EL (cell line): Measurements from ENCODE around the gene PLOD1.
"Not testable (repeated sequence)": the region's sequence is repeated elsewhere in the genome, so short reads cannot be mapped to it uniquely, and the experiment has no call there.

Experiments
- DNase-seq: peaks from one replicate; pipeline ENCODE4 v3.0.0-alpha.2; 2016

PLOD1 gene

DNA sequence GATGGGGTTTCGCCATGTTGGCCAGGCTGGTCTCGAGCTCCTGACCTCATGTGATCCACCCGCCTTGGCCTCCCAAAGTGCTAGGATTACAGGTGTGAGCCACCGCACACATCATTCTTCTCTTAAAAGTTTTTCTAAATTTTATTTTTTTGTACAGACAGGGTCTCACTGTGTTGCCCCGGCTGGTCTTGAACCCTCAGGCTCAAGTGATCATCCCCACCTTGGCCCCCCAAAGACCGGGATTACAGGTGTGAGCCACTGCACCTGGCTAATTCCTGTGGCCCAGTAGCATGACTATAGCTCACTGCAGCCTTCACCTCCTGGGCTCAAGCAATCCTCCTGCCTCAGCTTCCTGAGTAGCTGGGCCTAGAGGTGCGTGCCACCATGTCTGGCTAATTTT lies 5.3 kb downstream of the PLOD1 start:
- not testable (repeated sequence) for DNase-seq

DNA sequence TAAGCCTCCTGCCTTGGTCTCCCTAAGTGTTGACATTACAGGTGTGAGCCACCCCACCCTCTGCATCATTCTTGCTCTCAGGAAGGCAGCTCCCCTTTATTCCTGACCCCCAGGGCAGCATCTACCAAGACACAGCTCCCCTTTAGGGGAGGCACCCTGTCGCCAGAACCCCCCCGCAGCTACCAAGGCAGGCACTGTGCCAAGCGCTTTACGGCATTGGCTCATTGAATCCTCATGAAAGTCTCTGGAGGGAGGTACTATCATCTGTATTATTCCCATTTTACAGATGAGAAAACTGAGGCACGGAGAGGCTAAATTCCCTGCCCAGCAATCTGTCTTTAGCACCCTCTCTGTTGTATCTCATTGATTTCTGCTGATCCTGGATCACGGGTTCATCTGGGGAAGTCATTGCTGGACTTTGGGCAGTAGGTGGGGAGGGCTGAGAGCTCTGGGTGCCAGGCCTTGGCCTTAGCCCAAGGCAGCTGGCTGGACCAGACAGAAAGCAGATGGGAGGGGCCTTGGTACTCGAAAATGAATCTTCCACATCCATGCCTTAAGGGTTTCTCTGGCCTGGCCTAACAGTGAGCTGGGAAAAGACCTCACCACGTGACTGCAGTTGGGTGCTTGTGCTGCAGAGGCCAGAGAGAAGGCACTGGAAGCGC lies 5.9 kb downstream of the PLOD1 start:
- peak; percentile 67 for DNase-seq

GRCh38 chr1:11942280-11942679 lies 7.8 kb downstream of the PLOD1 start:
- no peak for DNase-seq

- no peak for DNase-seq
Measured at GRCh38 chr1:11943619-11944018, 9.1 kb downstream of the PLOD1 start.

DNA sequence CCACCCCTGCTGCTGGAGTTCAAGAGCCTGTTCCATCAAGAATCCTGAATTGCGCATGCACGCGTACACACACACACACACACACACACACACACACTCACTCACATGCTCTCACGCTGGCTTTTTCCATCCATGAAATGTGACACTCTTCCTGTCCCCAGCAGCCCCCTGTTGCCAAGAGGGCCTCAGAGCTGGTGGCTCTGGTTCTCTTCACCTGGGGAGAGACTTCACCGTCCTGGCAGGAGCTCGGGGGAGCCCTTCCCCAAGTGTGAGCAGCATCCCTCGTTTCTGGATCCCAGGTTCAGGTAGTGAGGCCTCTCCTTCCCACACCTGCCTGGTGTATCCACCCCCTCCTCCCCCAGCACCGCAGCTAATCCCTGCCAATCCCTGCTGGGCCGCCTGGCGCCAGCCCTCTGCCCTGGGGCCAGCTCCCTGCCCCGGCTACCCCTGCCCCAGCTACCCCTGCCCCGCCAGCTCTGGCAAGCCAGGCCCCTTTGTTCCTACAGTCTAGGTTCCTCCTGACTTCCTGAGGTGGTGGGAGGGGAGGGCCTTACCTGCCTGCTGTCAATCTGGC lies 9.9 kb downstream of the PLOD1 start:
- no peak for DNase-seq

DNA sequence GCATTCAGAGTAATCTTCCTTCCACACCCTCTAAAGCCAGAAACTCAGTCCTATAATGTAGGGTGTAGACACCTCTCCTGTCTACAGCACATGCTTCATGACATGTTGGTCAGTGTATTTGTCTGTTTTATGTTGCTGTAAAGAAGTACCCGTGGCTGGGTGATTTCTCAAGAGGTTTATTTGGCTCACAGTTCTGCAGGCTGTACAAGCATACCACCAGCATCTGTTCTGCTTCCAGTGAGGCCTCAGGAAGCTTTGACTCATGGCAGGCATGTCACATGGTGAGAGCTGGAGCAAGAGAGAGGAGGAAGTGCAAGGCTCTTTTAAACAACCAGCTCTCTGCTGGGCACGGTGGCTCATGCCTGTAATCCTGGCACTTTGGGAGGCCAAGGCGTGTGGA lies 12.1 kb downstream of the PLOD1 start:
- DNase-seq = no peak

GRCh38 chr1:11948822-11949458 lies 14.4 kb downstream of the PLOD1 start:
- DNase-seq = no peak

DNA sequence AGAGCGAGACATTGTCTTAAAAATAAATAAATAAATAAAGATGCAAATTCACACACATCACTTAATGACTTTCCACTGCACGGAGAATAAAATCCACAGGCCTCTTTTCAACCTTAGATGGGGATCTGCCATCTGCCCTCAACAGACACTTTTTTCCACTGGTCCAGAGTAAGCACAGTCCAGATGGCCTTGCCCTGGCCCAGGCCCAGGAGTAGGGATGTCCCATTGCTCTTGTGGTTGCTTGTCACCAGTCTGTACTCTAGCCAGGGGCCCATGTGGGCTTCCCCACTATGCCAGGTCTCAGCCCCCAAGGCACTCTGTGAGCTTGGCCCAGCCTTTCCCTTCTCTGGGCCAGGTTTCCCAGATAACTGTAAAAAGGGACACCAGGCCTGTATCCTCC lies 17.4 kb downstream of the PLOD1 start:
- DNase-seq = no peak

DNA sequence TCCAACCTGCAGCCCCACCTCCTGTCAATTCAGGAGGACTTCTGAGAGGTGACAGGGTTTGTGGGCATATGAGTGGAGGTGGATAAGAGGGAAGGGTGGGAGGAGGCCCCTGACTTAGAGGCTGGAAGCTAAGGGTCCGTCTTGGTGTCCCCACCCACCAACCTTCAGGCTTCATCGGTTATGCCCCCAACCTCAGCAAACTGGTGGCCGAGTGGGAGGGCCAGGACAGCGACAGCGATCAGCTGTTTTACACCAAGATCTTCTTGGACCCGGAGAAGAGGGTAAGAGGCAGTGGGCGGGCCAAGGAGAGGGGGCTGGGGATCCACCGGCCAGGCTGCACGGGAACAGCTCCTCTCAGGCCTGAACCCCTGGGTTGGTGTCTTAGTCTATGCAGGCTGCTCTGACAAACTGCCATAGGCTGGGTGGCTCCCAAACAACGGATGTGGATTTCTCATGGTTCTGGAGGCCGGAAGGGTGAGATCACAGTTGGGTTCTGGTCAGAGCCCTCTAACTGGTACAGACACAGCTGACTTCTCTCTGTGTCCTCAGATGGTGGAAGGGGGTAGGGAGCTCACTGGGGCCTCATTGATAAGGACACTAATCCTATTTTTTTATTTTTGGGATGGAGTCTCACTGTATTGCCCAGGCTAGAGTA lies 18.1 kb downstream of the PLOD1 start:
- peak; percentile 49 for DNase-seq

DNA sequence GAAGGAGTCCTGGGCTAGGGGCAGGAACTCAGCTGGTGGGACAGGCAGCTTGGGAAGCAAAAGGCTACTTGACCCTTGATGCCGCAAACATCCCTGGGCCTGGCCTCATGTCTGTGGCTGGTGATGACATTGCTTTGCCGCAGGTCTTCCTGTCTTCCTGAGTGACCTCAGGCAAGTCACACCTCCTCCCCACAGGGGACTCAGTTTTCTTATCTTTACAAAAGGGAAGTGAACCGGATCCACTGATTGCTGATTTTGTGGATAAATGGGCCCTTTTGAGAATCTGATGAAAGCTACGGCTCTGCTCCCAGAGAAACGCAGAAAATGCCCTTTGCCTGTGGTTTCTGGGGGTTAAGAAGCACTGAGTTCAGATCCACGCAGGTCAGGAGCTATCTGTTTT lies 20.7 kb downstream of the PLOD1 start:
- DNase-seq = no peak

GRCh38 chr1:11957398-11957797 lies 22.9 kb downstream of the PLOD1 start:
- DNase-seq = no peak

DNA sequence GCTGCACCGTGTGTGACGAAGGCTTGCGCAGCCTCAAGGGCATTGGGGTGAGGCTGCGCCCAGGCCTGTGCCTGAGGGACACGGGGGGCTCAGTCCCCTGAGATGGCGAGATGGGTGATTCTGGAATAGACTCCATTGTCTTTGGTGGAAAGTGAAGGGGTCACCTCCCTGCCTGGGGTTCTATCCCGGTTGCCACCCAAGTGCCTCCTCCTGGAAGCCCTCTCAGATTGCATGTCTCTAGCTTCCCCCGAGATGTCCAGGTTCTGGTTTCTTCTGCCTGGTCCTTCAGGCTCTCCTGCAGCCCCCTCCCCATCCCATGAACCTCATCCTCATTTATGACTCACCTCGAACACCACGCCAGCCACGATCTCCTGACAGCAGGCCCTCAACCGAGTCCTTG lies 23.4 kb downstream of the PLOD1 start:
- no peak for DNase-seq

- DNase-seq = no peak
Measured at GRCh38 chr1:11960276-11960675, 25.8 kb downstream of the PLOD1 start.

DNA sequence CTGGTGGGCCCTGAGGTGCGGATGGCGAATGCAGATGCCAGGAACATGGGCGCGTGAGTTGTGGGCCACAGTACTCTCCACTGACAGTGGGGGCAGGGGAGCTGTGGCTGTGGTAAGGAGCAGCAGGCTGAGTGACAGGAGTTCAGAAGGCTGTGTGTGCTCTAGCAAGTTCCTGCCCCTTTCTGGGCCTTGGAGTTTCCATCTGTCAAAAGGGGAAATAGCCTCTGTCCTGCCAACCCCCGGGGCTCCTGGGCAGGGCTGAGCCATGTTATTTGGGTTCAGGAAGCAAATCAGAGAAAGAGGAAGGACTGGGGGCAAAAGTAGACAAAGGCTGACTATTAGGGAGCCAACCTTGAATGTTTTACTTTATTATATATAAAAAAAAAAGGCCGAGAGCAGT lies 26.2 kb downstream of the PLOD1 start:
- DNase-seq = no peak

- DNase-seq = peak; percentile 36
Measured at GRCh38 chr1:11961230-11961629, 26.7 kb downstream of the PLOD1 start.

DNA sequence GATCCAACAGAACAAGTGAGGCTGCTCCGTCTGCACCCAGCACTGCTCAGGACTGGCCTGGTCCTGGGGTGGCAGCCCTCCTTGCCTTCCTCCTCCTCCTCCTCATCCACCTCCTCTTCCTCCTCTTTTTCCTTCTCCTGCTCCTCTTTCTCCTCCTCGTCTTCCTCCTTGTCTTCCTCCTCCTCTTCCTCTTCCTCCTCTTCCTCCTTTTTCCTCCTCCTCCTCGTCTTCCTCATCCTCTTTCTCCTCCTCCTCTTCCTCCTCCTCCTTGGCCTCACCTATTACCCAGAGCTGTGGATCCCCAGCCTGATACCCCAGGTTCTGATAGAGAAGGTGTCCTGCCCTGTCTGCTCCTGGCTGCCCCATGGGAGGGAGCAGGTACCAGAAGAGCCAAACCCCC lies 29.1 kb downstream of the PLOD1 start:
- DNase-seq = no peak

DNA sequence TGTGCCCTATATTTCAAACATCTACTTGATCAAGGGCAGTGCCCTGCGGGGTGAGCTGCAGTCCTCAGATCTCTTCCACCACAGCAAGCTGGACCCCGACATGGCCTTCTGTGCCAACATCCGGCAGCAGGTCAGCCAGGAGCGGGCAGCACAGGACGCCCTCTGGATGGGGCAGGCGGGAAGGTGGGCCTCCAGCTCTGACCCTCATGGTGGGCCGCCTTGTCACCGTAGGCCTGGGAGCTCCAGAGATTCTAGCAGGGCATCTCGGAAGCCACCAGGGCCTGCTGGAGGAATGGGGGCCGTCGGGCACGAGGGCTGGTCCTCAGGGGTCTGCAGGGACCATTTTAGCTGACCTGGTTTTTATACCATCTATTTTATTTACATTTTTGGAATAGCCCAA lies 30.1 kb downstream of the PLOD1 start:
- no peak for DNase-seq

- DNase-seq = peak; percentile 29
Measured at GRCh38 chr1:11967028-11967547, 32.6 kb downstream of the PLOD1 start.

DNA sequence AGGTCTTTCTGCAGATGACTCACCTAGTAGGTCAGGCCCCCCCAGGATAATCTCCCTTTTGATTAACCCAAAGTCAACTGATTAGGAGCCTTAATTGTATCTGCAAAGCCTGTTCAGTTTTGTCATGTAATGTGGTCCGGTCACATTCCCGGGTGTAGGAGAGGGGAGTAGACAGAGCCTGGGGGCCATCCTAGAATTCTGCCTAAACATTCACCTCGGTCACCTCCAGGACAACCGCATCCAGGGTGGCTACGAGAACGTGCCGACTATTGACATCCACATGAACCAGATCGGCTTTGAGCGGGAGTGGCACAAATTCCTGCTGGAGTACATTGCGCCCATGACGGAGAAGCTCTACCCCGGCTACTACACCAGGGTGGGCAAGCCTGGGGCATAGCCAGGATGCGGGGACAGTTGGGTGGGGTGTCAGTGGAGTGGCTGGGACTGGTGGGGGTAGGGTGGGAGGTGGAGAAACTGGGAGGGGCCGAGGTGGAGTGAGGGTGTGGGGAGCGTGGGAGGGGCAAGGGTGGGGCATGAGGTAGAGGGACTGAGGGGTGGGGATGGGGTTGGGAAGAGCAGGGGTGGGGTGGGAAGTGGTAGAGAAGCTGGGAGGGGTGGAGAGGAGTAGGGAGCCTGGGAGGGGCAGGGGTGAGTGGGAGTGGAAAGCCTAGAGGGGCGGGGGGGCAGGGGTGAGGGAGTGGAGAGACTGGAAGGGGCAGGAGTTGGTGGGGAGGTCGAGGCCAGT lies 36.1 kb downstream of the PLOD1 start:
- no peak for DNase-seq

- DNase-seq = peak; percentile 28
Measured at GRCh38 chr1:11977625-11978024, 43.1 kb downstream of the PLOD1 start.

- no peak for DNase-seq
Measured at GRCh38 chr1:11978301-11978700, 43.8 kb downstream of the PLOD1 start.

DNA sequence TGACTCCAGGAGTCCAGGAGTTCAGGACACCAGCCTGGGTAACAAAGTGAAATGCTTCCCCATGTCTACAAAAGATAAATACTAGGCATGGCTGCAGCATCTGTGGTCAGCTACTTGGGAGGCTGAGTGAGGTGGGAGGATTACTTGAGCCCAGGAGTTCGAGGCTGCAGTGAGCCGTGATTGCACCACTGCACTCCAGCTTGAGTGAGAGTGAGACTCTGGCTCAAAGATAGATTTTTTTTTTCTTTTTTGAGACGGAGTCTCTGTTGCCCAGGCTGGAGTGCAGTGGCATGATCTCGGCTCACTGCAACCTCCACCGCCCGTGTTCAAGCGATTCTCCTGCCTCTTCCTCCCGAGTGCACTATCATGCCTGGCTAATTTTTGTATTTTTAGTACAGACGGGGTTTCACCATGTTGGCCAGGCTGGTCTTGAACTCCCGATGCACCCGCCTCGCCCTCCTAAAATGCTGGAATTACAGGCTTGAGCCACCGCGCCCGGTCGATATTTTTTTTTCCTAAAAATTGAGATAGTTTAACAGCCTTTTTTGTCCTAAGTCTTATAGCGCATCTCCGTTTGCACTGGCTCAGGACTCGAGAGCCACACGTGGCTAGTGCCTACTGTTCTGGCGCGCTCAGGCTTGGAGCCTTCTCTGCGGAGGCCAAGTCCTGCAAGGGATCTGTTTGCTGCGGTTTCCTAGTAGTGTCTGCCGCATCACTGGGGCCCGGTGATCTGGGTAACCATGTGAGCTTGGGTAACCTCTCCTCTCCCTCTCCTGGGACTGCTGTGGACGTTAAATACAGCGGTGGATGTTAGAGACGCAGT lies 44.7 kb downstream of the PLOD1 start:
- no peak for DNase-seq
